Stimulated activated CD4-positive, alpha-beta T cell treated with anti-CD3 and anti-CD28 coated beads, Interleukin-12 subunit alpha, Interleukin-12 subunit beta, amount 100 ng/mL, for 48 hours (primary cell): Measurements from ENCODE around the gene ZNF407.

Experiments used
- DNase-seq, 3 donors: peaks; one replicate each; pipeline ENCODE4 v3.0.0-alpha.2; 2020; ENCODE audit warnings: low read depth in 2 of 3, low spot score in 1 of 3

ZNF407 gene

DNA sequence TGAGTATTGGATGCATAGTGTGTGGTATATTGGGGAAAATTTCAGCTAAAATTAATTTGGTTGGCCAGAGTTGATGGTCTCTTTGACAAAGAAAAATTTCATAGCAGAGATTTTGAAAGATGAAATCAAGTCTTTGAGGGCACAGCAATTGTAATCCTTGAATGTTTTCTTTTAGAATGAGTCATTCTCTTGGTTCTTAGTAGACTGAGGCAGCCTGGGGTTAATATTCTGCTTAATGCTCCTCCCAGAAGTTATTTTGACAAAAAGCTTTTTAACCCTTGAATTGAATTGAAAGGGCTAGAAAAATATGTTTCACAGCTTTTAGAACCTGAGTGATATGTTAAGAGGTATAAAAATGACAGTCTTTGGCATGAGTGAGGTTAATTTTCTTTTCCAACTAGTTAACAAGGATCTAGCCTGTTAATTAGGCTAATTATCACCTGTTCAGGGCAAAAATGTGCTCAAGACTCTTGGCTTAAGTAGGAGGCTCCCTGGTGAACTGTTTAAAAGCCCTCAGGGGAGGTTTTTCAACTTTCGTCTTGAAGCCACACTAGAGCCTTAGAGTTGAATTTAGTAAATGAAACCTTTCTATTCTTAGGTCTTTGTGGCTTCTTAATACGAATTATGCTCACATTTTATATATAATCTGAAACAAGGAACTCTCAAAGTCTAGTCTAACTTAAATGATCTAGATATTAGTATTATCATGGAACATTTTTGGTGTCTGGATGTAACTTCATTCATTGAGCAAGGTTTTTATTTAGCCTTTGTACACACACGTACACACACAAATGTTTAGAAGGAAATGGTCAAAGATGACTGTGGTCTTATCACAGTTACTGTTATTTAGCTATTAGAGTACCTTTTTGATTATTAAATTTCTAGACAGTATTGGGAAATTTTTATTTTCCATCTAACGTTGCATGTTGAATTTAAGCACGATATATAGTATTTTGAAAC lies 272.5 kb downstream of the ZNF407 start:
- DNase-seq = no peak

DNA sequence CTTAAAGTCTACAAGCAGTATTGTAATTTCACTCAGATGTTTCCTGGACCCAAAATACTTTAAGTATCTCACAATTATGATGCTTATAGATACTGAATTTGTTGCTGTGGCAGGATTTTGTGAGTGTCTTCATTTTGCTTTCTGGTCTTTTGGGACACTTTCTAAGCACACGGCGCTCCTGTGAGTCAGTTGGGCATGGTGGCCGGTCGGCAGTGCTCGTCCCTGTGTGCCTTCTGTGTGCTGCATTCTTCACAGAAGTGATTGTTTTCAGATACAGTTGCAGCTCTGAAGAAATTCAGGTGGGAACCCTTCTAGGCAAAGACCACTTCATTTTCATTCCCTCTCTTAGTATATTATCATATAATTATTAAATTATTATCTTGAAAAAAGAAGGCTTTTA lies 273.3 kb downstream of the ZNF407 start:
- no peak for DNase-seq

- DNase-seq = no peak
Measured at GRCh38 chr18:74873629-74874028, 276.0 kb downstream of the ZNF407 start.

DNA sequence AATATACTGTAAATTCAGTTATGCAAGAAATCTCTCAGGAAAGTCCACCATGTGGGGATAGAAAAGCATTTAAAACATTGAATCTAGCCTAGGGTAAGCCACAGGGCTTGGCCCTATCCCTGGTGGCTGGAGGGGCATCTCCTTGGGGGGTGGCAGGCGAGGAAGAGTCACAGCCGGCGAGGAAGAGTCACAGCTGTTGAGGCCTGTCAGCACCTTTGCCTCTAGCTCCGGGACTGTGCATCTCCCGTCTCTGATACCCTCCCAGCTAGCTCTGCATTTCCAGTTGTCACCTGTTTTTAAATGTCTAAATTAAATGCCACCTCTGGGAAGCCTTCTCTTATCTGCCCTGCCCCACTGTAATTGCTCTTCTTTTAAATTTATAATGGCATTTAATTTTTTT lies 276.7 kb downstream of the ZNF407 start:
- DNase-seq = no peak

- DNase-seq = no peak
Measured at GRCh38 chr18:74876630-74877243, 279.1 kb downstream of the ZNF407 start.

DNA sequence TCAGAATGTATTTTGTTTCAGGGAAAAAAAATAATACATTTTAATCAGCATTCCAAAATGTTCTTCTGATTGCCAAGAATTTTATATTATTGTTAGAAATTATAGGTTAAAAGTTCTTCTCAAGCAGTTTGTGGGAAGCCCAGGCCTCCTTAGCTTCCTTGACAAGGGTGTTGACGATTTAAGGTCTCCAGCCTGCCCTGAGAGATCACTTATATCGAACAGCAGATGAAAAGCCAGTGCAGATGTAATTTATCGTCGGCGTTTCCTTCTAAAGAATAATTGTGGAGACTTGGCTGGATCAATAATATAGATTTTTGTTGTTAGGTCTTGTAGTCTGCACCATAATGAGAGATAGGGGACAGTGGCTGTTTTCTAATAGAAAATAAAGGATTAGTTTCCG lies 280.6 kb downstream of the ZNF407 start:
- DNase-seq = no peak

DNA sequence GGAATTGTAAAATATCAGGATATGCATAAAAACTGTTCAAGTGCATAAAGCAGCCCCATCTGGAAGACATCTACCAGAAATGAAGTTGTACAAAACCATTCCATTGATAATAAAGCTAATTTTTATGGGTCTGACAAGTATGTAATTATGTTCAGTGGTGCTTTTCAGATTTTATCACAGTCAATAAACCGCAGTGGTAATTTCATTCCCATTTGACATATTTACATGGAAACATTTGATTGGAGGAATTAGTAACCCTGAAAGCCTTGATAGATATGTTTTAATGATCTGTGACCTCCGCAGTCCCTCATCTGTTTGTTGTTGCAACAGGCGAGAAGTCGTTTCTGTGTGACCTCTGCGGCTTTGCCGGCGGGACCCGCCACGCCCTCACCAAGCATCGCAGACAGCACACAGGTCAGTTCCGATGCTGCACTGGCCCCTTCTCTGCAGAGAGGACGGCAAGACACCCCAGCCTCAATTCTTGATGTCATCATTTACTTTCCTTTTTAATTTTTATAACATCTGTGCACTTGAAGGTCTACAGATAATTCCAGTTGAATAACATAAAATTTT lies 283.1 kb downstream of the ZNF407 start:
- no peak for DNase-seq

DNA sequence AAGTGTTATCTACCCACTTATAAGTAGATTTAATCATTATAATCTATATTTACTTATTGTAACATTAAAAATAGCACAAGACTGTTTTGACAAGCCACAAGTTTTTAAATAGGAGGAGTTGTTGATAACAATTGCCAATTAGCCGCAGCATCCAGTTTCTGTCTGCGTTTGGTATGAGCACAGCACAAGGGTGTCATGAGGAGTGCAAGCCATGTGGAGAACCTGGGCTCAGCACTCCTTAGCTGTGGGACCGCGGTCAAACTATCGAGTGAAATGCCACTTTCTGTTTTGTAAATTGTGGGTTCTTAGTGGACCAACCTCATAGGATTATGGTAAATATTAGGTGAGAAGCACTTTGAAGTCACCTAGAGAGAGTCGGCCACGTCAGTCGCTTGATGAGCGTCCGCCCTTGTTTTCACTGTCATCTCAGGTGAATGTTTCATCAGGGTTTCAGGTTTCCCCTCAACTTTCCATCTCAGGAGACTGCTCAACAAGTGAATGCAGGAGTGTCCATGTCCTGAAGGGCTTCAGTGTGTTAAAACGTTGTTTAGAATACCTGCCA lies 294.5 kb downstream of the ZNF407 start:
- no peak for DNase-seq

- DNase-seq = no peak
Measured at GRCh38 chr18:74895686-74896085, 298.0 kb downstream of the ZNF407 start.

- DNase-seq = no peak
Measured at GRCh38 chr18:74896390-74896991, 298.8 kb downstream of the ZNF407 start.

DNA sequence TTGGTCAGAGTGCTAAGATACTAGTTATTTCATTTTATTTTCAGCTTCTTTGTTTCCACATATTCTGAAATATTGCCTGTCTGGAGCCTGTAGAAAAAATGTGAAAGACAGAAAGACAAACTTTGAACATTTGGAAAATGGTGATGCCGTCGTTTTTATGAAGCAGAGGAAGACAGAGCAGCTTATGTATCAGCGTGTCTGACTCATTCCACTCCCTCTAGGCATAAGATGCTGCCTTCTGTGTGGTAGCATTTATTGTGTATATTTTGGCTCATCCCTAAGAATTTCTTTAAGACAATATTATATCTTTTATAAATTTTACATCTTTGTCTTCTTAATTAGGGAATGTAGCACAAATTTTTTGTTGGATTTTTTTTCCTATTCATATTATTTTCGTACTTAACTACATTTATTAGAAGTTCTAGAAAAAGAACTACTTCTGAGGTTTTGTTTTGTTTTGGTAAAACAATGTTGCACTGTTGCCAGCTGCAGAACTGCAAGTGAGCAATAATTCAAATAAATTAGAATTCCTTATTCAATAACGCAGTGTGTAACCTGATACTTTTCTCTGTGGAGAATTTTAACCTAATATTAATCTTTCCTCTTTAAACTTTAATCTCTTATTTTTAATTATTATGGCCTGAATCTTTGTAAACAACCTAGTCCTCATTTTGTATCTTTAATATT lies 300.4 kb downstream of the ZNF407 start:
- no peak for DNase-seq

- no peak for DNase-seq
Measured at GRCh38 chr18:74898965-74899364, 301.3 kb downstream of the ZNF407 start.

GRCh38 chr18:74899554-74899953 lies 301.9 kb downstream of the ZNF407 start:
- DNase-seq = peak in 1 of 3 donors; percentile 3

GRCh38 chr18:74901362-74902146 lies 303.9 kb downstream of the ZNF407 start:
- no peak for DNase-seq

DNA sequence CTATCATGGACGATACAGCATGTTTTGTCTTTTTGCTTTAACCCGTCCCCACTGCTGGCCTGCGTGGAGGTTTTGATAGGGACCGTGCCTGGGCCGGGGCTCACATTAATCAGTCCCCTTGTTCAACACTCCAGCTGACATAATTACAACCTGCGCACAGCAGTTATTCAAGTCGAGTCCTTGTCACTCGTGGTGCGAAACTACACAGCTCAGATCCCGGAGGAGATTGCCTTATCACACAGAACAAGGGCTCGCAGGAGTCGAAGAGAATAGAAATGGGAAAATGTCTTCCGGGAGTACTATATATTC lies 304.4 kb downstream of the ZNF407 start:
- DNase-seq = no peak

DNA sequence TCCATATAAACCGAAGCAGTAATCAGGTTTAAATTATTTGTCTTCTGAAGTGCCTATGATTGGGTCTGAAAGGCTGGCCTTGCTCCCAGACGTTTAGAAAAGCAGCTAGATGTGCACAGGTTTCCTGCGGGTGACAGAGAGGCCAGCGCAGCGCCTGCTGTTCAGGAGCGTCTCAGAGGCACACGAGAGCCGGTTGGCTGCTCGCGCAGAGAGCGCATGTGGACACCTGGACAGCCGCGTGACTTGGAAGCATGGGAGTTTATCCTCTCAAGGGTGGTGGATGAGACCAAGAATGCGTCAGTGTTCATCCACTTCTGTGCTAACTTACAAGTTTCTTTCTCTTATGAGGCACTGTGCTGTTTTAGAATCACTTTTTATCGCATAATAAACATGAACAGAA lies 307.6 kb downstream of the ZNF407 start:
- no peak for DNase-seq

DNA sequence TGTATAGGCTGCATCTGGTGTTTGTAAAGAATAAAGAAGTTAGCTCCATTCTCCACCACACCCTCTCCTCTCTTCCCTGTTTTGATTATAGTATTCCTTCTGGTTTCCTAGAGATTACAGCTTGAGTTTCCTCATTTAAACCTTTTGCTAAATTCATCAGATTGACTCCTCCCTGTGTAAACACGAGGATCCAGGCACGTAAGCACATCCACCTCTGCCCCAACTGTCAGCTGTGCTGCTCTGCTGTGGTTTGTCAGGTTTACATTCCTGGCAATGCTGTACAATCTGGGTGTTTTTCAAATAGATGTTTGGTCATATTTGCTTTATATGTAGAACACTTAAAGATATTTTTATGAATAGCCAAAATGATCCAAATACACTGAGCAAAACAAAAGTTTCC lies 308.5 kb downstream of the ZNF407 start:
- DNase-seq = no peak

- no peak for DNase-seq
Measured at GRCh38 chr18:74914052-74914591, 316.5 kb downstream of the ZNF407 start.

DNA sequence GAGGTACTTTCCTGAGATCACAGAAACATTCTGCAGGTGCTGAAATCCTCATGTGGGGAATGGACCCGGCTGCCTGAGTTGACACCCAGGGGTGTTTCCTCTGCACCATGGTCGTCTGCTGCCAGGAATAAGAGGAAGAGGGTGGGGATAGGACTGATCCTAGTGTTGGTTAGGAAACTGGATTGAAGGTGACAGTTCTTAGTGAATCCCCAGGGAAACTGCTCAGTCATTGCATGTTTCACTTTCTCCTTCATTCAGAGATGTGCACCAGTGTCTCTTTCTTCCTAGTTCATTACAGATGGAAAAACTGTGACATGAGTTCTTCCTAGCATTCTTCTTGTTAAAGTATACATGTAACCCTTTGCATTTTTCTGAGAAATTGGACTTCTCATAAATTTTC lies 317.0 kb downstream of the ZNF407 start:
- DNase-seq = no peak

DNA sequence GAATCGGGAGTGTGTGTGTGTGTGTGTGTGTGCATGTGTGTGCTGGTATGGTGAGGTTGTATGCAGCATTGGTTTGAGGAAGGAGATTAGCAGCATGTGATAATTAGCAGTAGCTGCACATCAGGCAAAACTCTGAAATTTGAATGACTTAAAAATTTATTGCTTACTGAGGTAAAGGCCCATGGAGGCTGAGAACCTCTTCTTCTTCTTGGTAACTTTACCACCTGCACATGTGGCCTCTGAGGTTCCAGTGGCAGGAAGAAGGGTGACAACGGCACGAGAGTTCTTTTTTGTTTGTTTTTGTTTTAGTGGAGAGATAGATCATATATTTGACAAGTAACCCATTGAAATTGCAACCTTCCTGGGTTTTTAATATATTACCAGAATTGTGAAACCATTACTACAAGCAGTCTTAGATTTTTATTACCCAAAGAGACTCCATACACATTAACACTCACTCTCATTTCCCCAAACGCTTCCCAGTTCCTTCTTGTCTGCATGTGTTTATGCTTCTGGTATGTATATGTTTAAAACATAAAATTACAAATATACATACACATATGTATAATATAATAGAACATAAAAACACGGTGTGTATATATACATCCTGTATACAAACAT lies 319.2 kb downstream of the ZNF407 start:
- DNase-seq = no peak
